HG02885 (cell line): Measurements from ENCODE around the gene NFIB.

Experiments
- ATAC-seq: cut with Tn5 transposase; IDR thresholded peaks from one replicate; pipeline ENCODE4 v1.9.1; 2021; ENCODE audit warnings: mild to moderate bottlenecking; ENCODE audit not compliant: unreplicated experiment, poor library complexity

The NFIB gene

DNA sequence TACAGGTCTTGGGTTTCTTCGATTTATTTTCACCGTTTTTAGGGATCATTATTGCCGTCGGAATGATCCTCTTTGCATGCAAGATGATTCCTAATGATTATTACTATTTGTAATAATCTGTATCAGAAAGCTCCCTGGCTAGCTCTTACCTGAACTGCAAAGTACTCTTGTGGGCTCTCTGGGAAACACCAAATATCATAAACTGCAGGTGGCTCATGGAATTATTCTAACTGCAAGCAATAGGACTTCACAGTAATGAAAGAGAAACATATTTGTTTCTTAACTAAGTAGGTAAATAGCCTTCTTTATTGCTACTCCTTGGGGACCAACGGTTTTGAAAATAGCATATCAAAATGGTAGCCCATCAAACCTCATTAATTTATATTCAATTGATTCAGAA is 219.4 kb downstream of the NFIB start:
- ATAC-seq: no peak

DNA sequence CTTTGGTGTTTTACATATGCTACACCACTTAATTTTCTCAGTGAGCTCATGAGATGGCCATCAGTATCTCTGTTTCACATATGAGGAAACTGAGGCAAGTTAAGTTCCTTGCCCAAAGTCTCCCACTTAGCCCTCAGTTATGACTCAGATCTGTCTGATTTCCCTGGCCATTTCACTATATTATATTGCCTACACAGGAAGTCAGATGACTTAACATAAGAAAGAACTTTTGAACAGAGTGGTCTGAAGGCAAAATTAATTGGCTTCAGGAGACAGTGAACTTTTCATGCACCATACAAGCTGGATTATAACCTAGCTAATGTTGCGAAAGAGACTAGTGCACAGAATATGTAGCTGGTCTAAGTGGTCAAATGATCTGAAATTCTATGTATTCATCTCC is 221.6 kb downstream of the NFIB start:
- ATAC-seq: no peak

DNA sequence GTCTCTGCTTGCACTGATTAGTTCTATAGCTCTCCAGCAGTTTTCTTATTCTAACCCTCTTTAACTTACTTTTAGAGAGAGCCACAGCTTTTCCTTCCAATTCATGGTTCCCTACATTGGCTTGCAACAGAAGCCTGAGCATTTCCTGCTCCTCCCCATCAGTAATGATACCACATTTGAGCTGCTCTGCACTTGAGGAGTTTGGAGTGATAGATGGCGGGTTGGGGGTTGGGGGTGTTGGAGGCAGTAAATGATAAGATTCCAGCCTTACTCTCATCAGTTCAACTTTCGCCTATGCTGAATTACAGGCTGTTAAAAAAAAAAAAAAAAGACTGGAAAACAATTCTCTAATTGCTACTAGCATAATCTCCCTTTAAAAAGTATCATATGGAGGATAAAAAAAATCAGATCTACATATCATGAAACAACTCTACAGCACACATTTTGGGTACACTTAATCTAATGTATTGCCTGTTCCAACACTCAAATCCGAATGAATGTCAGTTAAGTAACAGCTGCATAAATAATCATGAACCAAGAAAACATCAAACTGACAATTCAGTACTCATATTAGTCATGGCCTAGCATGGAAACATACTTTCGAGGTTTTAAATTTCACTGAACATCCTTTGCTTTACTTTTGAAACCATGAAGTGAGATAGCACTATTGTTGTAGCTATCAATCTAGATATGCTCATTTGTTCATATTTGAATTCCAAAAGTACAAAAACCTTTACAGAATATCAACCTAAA is 224.7 kb downstream of the NFIB start:
- peak; percentile 38 for ATAC-seq

DNA sequence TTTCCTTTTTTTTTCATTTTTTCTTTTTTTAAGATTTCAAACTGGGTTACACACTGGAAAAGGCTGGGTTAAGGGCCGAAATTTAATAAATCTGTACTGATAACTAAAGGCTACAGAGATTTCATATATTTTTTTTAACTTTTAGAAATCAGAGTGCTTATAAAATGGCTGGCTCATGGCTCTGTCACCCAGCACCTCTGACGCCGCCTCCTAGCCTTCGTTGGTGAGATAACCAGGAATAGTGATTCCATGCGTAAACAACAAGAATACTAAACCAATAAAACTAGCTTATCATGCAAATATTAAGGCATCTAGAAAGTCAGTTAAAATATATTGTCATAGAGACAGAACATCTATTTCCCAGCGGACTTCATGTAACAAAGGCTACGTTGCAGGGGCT is 226.4 kb downstream of the NFIB start:
- no peak for ATAC-seq

DNA sequence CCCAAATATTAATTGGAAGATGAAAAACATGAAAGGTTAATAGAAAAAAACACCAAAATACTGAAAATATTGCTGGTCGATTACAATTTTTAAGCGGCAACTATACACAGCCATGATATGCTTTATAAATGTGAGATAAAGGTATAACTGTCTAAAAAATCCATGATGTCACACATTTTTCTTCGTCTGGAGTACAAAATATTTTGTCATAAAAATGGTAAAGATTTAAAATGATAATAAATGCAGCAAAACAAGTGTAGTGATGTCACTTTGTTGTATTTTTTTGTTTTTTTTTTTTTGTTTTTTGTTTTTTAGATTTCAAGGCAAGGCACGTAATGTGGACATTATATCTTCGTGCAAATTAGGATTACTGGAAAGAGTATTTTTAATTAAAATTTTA is 227.4 kb downstream of the NFIB start:
- ATAC-seq: no peak

DNA sequence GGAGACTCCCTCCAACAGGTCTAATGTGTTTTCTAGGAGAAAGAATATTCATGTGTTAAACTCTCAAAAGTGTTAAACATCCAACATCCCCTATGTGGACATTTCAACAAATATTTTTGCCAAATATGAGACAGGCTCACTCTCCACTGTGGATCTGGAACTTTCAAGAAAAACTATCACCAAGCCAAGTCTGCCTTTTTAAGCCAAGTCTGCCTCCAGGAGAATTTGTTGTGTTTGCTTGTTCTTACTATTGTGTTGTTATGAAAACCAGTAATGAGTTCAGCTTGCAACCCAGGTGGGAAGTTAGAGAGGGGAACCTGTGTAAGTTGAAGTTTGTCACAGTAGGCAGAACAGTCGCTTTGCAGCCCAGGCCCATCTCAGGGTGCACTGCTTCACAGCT is 228.1 kb downstream of the NFIB start:
- ATAC-seq: no peak

DNA sequence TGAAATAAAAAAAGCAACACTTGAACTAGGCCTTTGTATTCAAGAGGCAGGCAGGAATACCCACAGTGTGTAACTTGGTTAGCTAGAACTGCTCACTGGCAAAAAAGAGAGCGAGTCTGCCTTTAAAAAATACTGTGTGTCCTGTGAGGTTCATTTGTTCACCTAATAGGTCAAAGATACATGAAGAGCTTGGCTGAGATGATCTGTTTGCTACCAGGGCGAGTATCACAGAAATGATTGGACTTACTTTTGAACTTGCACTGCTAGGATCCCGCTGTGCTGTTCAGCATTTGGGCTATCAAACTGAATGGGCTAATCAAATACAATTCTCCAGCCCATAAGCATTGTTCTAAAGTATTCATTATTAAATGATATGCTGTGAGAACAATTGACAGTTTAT is 229.1 kb downstream of the NFIB start:
- no peak for ATAC-seq

DNA sequence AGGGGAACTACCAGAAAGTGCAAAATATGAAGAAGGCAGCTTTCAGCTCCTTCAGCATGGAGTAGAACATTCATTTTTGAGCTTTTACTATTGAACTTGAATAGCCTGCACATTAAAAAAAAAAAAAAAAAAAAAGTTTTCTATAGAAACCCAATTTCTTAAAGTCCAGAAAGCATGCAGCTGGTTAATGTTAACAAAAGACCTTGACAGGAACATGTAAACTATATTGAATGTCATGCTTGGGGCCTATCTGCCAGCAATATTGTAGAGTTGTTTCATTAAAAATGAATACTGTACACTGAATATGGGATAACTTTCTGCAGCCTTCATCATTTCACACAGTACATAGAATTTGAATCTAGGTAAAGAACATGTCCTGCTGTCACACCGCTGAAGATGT is 230.6 kb downstream of the NFIB start:
- ATAC-seq: no peak

DNA sequence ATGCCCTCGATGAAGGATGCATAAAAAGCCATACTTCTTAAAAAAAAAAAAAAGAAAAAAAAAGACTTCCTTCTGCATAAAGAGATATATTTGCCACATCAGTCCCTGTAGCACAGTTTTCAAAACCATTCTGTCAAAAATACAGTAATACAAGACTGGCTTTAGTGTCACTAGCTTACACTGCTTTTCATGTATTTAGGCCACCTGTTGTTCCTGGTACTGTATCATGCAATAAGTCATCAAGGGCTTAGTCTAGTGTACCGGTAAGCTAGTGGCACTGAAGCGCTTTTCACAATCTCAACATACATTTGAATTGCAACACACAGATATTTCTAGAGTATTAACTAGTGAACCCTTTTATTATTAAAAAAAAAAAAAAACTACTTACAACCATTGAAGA is 231.2 kb downstream of the NFIB start:
- no peak for ATAC-seq

DNA sequence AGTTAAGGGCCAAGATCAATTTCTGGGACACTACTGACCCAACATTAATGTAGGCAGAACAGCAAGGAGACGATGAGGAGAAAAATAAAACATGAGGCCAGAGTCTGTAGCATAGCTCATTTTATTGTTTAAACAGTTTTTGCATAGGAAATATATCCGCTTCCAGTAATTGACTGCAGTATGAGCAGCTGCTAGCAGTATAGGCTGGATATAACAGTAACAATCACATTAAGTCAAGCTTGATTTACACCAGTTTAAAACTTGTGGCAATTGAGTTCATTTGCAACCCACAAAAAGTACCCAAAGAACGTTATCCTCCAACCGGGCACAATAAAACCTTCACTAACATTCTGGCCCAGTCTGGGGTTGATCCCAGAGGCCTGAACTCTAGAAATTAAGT is 232.2 kb downstream of the NFIB start:
- ATAC-seq: no peak

DNA sequence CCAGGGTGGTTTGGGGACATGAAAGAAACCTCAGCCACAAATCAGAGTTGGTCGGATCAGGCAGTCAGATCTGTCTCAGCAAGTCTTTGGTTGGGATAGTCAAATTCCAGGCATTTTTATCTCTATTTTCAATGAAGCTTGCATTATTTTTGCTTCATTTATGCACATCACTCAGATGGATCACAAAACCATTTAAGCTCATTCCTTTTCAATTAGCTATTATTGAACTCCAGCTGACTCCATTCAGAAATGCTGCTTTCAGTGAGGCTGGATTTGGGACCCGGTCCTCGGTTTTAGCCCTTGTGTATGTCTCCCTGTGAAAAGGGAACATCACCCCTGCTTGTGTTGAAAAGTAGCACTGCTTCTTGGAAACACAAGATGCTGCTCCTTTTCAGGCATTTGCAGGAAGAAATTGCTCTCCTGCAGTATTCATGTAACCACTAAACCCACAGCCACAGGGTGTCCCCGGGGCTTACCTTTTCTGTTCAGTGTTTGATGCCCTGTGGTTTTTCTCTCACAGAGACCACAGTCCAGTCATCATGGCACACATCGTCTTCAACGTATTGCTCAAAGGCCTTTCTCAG is 232.9 kb downstream of the NFIB start:
- no peak for ATAC-seq

DNA sequence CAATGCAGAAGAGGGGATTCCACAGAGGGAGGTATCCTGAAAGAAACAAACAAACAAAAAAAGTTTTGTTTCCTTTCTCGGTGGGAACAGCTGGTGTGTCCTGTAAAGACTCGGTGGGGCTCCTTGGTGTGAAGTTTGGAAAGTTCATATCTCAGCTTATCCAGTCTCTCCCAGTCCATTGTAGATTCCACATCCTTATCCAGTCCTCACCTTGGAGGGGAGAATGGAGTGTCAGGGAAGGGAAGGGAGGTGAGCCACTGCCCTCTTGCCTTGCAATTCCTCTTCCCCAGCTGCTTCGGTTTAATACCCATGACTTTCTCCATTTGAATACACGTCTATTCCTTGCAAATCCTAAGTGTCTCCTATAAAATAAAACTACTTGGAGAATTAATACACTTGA is 234.5 kb downstream of the NFIB start:
- no peak for ATAC-seq

DNA sequence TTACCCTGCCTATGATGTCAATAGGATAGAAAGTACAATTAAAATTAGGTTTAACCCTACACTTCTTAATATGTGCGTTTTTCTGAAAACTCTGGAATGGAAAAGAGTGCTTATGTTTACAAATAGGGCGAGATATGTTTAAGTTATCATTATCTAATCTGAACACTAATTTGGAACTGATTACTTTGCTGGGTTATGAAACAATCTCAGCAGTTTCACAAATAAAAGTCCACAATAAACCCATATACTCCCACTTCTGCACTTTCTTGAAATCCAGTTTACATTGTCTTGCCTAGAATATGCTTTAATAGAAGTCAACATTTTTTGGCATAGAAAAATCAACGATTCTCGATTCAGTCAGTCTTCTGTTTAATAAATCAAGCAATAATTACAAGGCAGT is 236.3 kb downstream of the NFIB start:
- ATAC-seq: no peak

DNA sequence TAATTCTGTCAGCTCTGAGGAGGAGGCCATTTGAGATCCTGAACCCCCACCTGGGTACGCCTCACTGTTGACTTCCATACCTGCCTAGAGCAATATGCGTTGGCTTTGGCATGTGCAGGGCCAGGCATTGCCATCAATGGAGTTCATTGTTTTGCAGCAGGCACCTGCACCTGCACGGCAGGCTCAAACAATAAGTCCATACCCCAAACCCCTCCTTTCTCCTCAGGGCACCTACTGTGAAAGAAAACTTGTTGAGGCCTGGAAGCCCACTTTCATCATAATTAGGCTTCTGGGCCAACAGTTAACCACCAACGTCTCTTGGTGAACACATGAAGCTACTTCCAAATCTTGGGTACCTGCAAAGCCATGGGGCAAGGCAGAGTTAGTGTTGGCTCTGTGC is 238.7 kb downstream of the NFIB start:
- no peak for ATAC-seq

DNA sequence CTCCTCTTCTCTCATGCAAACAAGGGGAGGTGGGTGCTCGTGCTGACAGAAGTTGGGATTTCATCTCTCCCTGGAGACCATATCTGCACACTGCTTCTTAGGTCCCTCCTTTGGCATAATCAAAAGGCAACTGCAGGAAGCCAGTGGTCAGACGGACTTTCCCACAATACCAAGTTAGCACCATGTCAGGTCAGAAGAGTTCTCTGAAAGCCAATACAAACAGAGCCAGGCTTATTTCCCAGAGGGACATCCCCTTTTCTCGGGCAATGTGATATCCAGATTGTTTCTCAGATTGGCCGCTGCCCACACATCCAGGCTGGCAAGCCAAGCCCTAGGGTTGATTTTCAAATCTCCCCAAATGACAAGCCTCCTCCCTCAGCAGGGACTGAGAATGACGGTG is 241.1 kb downstream of the NFIB start:
- no peak for ATAC-seq

DNA sequence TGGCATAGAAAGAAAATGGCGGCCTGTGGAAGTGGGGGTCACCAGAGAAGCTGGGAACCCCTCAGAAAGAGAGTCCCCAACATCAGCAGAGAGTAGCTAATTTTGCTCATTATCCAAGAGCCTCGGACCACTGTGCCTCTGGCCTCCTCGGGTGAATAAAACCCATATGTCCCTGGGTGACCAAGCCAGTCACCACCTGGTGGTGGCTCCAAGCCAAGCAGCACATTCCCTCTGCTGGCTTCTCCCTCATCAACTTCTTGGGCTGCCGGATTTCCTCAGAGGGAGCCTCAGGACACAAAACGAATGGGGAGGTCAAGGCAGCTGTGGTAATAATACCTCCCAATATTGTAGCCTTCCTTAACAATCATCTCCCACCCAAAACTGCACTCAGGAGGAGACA is 242.5 kb downstream of the NFIB start:
- no peak for ATAC-seq

DNA sequence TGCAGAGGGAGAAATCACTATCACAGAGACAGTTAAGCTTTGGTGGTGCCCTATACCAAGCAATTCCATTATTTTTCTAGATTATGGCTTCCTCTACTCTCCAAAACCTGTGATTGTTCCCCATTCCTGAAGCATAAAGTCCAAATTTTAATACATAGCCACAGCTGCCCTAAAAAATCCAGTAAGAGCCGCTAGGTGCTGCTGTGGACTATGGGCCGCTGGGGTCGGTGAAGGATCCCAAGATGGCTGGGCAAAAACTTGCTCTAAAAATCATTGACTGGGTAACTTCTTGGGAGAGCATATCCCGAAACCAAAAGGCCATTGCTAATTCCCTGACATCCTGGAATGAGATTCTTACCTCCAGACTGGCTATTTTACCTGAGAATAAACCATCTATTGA is 245.3 kb downstream of the NFIB start:
- ATAC-seq: no peak

DNA sequence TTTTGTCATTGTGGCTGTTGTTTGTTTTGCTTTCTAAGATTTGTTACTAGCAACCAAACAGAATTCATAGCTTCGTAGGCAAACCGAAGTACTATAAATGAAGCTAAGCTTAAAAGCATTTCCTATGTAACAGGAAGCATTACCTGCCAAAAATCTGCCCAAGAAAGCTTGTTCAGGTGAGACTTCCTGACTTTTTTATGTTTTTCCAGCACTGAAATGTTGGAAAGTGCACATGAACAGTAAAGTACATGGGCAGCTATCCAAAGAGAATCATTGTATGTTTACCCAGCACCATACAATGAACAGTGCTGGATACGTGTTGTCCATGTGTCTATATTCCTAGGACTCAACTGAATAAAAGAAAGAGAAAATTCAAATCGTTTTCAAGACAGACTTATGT is 247.1 kb downstream of the NFIB start:
- ATAC-seq: no peak

DNA sequence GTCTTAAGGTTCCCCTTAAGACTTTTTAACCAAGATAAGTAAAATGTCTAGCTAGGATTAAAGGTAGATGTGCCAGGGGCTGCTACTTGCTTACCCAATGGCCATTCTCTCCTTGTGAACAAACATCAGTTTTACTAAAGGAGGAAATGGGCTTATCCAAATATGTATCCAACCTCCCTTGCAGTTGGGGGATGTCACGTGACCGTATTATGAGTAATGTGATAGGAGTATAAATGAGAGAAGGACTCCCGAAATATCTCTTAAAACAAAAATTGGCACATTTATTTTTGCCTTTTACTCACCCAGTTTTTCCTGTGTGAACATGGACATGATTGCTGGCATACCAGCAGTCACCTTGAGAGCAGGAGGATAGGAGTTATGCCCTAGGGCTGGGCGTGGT is 247.9 kb downstream of the NFIB start:
- no peak for ATAC-seq

DNA sequence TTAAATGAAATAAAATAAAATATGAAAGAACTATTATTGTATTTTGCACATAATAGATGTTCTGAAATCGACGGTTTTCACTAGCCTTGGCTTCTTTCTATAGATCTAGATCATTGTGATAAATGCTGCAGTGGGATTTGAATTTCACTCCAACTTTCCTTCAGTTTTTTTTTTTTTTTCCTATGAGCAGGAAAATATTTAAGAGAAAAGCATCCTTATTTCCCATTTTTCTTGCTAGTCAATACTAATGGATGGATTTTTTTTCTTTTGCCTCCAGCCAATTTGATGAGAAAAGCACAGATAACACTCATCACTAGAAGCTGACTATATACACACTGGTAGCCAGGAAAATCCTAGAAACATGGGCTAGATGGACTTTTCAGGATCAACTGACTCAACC is 249.0 kb downstream of the NFIB start:
- no peak for ATAC-seq

DNA sequence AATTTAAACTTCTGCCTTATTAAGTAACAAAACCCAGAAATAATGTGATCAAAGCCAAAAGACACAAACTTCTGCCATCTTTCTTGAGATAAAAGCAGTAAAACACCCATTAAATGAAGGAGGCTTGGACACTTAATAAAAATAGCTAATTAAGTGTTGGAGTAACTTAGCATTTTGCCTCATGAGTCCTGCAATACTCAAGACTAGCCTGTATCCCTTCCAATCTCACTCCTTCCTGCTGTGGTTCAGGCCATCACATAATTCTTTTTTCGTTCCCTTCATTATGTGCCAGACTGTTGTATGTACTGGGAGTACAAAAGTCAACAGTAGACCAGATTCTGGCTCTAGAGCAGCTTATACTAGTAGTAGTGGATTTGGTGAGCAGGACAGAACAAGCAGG is 250.2 kb downstream of the NFIB start:
- ATAC-seq: no peak

DNA sequence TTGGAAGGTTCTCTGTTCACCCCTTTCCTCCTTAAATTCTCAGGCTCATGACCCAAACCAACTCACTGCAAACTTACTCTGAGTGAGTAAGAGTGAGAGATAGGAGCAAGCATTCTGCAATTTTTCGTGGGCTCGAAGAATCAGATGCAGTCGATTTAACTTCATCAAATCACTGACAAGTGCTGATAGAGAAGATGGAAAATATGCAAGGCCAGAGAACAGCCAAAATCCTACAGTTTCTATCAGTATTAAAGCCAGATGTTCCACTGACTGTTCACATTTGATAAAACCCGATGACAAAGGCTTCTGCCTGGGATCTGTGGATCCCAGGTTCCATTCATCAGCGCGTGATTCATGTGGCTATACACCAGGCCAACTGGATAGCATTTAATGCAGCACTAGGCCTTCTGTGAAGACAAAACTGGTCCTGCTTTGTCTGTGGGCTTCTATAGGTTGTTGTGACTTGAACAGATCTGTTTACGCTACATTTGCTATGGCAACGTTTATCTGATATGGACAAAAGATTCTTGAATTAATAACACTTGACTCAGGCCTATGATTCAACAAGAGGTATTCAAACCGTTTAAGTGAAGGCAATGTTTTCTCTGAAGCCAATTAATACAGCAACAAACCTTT is 251.2 kb downstream of the NFIB start:
- ATAC-seq: no peak
